NCI-H774 (cell line): ENCODE data around the gene DUSP22.

Experiments
- DNase-seq: peaks from one replicate; lab custom pipeline; 2025; lab: John Stamatoyannopoulos, UW

Gene DUSP22

DNA sequence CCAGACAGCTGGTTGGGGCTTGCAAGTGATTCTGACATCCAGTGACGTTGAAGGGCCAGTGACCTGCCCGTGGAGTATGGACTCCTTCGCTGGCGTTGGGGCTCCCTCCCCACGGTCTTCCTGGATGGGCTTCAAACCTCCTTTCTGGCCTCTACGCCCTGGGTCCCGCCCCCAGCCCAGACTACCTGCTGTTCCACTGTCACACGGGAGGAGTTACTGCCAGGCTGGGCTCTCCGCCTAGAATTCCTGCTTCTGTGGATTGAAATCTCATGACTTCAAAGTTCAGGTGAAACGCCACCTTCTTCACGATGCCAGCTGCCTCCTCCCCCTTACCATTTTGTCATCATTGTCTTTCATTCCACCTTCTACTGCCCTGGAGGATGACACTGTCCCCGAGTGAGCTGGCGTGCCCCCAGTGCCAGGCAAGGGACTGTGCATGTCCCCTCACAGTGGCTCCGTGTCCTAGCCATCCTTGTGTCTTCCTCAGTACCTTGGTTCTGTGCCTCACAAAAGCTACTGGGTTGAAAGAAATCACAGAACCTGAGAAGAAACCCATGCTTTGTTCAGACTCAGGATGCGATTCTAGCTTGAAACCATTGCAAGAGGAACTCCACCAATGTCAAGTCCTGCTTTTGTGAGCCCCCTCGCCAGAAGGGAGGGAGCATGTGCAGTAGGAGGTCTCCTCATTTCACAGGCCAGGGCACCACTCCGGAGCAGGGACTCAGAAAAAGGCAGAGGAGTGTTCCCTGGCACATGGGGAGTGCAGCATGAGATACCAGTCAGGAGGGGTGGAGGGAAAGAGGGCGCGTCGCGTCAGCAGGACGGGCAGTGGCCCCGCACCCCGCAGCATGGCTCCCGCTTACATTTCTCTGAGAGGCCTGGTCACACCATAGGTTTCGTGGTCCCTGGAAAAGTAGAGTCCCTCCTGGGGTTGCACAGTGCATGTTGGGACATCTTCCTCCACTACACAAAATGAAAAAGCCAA, 88.2 kb downstream of the DUSP22 start:
- DNase-seq: no peak

DNA sequence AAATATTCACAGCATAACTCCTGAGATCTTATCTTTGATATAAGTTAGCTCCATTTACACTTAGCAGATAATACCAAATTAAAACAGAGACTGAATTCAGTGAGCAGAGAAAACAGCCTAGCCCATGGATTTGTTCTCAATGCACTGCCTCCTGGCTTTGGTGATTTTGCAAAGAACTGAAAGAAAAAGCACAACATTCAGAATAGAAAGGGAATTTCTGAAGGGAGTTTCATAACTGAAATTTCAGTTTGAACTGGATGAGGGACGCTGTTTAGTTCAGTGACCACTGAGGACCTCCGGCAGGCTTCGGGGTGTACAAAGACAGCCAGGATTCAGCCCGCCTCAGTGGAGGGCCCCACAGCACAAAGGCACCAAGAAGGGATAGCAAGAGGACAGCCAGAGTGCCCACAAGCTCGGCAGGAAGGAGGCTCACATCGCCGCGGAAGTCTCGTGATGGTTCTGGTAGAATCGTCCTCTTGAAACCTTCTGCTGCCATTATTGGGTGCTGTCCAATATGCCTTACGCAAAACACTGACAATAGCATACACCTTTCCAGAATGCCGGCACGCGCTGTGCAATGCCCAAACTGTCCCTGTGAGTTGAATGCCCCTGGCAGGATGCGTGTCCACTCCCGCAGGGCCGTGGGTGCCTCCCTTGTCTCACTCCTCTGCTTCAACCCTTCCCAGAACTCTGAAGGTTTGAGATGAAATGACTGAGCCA, 89.6 kb downstream of the DUSP22 start:
- no peak for DNase-seq

DNA sequence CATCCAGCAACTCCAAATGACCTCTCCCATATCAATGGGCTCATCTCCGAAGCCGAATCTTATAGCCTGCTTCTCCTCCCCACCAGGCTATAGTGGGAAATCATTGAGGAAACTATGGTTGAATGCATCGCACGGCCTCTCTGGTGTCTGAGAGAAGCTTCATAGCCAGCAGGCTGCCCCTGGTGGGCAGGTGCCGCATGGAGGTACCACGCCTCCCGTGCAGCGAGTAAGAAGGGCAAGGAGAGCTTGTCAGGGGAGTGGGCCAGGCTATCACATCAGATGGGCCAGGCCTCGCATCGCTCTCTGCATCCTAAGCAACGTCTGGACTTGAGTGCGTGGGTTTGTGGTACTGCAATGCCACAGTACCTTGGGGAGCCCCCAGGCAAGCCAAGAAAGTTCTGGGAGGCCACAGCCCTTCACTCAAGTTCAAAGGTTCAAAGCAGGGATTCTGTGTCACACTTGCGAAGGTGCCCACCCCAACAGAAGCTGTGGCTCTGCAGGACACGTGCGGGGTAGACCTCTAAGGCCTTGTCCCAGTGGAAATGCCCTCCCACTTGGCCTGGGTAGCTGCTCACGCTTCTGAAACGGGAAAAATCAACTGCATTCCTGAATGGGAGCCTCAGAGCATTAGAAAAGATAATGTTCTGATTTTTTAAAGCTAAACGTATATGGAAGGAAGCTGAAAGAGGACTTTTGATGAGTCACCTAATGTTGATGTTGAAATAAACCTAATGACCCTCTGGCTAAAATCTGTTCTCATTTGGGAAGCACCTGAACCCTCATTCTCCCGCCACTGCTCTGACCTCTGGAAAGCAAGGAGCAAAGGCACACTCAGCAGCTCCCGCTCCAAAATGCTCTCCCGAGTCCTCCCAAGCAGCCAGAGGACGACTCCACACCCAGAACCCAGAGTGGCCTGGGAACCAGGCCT, 90.9 kb downstream of the DUSP22 start:
- DNase-seq: no peak

DNA sequence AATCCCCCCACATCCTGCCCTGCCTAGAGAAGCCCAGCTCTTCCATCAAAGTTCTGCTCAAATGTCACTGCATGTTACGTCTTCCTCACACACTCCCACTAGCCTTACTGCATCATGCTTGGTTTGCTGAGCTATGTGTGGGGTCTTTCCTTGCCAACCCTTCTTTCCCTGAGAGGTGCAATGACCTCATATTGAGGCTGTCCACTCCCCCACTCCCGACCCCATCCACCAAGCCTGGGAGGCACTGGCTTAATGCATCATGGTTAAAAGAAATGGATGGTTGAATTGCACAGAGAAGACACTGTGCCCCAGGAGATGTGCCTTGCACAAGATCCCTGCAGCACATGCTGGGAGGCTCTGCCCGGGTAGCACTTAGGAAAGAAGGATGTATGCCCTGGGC, 91.6 kb downstream of the DUSP22 start:
- DNase-seq: no peak

DNA sequence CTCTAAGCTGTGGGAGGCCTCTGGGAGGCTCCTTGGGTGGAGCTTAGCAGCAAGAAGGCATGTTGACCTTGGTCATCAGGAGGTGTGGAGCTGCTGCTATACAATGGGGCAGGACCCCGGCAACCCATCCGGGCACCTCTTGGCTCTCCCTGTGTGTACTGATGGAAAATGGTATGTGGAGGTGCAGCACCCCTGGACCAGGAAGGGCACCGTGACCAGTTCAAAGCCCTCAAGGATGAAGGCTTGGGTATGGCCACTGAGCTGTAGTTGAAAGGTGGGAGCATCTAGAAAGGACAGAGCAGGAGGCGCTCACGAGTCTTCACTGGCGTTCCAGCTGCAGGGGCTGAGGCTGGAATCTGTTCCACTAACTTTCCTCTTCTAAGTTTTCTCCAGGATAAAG, 92.6 kb downstream of the DUSP22 start:
- DNase-seq: no peak

DNA sequence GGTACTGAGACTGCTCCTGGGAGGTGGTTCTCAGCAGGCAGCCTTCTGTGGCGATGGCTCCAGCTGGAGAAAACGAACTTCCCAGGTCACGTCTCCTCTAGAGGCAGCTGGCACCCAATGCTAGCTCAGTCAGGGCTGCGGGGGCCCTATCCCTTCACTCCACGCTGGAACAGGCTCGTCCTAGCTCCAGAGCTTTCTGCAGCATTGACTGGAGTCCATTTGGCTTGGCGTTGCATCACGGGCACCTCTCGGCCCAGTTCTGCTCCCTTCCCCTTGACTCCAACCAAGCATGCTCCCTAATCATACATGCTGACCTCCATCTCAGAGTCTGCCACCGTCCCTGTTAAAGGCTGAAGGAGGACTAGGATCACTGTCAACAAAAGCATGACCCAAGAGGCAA, 93.3 kb downstream of the DUSP22 start:
- DNase-seq: no peak

DNA sequence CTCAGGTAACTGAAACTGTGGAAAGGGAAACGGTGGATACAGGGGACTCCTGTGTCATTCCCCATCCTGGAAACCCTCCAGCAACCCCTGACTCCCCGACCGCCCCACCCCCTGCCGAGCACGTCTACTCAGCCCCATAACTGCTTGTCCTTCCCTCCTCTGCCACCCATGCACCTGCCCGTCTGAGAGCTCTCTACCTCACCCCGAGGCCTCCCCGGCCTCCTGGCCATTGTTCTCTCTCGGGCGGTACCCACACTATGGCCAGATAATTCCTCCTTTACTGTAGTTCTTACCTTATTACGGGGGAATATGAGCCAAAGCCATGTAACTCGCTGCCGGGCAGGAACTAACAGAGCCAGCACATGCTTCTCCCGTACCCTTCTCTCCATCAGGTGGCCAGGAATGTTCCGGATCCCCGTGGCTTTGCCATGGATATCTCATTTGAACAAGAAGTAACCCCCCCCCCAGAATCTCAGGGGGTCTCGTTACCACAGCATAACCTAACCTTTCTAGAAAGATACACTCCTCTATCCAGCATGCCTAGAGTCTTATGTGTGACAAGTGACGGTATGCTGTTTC, 94.5 kb downstream of the DUSP22 start:
- no peak for DNase-seq

DNA sequence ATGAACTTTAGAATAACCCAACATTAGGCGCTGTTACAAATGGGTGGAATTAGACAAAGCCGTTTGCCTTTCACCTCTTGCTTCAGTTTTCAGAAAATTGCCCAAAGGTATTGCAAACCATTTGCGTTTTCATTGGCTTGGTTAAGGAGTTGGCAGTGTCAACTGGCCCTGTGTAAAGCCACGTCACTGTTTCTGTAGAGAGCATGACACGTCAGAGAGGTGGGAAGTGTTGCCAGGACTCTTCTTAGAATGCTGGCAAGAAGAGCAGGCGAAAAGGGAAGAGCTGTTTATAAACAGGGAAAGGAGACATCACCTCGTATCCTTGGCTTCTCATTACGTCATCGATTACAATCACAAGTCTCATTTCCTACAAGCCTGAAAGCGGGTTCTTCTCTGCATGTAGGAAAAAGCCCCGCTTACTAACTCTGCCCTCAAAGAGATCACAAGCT, 95.0 kb downstream of the DUSP22 start:
- DNase-seq: no peak

DNA sequence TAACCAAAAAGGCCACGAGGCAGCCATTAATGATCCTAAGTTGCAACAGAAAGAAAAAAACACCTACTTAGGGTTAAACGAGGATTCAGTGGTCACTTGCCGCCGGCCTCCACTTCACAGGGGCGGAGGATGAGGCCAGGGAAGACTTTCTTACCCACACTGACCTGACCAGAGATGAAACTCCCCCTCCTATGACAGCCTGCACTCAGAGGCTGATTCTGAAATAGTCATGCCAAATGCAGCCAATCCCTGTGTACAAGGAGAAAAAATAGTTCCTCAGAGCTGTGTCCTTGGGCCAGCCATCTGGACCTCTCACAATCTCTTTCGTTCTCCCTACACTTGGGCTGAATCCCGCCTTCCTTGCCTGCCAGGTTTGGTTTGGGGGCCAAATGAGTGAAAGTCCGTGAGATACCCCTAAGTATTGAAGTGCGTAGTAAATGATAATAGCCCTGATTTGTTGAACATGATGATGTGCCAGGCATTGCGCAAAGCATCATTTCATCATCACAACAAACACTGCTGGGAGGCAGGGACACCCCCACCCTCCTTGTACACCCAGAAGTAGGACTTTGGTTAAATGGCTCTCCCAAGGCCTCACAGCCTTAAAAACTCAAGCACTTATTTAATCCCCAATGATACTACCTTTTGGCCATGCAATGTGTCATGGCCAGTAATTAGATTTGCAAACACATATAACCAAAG, 96.1 kb downstream of the DUSP22 start:
- DNase-seq: no peak

DNA sequence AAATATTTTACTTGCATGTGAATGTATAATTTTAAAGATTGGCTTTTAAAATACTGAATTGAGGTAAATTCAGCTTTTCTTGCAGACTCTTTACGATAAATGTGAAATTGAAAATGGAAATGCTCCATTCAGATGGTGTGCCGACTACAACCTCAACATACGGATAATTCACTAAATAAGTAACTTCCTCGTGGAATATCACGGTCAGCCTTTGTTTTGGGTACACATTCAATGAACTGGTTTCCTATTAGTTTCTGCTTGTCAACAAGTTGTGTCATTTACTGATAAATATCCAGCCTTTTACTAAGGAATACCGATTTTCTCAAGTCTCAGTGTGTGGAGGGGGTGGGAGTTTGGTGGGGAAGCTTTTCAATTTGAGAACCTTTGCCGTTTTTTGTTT, 96.9 kb downstream of the DUSP22 start:
- no peak for DNase-seq

DNA sequence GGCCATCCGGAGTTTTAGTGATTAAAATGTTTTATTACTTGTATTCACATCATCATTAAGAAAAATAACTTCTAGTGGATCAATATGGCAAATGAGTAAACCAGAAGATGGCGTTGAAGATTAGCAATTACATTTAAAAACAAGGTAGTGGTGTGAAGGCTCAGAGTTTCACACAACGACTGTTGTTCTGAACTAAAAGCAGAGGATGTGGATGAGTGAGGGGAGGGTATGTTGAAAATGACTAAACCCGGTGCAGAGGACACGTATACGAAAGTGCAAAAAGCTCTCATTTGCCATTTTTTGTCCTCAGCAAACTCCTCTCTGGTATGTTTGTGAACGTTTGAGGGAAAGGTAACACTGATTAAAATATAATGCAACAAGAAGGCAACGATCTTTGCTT, 97.3 kb downstream of the DUSP22 start:
- DNase-seq: no peak

DNA sequence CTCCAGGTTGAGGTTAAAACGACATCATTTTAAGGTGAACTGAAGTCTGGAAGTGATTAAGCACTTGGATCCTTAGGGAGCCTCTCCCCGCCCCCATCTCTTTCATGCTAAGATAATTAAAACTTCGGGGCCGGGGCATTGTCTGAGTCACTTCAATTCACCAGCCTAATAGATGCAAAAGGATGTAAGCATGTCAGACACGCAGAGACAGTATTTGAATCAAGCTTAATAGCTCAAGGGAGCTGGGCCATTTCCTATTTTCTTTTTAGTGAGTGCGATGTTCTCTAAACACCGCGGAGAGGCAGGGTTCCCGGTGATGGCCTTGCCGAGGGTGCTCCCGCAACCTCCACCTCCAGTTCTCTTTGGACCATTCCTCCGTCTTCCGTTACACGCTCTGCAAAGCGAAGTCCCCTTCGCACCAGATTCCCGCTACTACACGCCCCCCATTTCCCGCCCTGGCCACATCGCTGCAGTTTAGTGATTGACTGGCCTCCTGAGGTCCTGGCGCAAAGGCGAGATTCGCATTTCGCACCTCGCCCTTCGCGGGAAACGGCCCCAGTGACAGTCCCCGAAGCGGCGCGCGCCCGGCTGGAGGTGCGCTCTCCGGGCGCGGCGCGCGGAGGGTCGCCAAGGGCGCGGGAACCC, 98.7 kb downstream of the DUSP22 start:
- DNase-seq: no peak

DNA sequence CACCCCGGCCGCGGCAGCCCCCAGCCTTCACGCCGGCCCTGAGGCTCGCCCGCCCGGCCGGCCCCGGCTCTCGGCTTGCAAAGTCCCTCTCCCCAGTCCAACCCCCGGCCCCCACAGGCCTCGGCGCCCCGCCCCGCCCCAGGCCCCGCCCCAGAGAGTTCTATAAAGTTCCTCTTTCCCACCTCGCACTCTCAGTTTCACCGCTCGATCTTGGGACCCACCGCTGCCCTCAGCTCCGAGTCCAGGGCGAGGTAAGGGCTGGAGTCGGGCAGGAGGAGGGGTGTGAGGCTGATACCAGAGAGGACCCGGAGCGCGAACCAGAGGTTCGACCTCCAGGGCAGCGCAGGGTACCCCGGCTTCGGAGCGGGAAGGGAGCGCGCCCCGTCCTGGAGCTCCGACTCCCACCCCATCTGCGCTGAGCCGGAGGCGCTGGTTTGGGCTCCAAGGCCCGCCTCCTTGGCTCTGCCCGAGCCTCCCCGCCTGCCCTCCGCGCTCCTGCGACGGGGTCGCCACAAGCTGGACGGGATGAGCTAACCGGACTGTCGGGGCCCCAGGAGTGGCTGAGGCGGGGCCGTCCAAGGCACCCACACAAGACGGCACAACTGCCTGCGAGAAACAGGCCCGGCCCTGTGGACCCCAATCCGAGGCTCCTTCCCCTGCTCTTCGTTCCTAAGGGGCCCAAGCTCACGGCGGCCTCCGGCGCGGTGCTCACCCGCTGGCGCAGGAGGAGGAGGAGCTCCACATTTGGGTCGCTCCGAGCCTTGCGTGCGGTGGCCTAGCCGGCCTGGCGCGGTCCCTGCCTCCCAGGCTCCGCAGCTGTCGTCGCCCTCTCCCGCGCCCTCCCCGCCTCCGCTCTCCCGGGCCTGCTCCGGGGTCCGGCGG, 99.5 kb downstream of the DUSP22 start, which contains the start of gene IRF4:
Gene IRF4 (plus strand): TSS at position 194 of the 882 bp plus-strand sequence. CDS start 1,401 bp downstream, outside the sequence.
- no peak for DNase-seq

DNA sequence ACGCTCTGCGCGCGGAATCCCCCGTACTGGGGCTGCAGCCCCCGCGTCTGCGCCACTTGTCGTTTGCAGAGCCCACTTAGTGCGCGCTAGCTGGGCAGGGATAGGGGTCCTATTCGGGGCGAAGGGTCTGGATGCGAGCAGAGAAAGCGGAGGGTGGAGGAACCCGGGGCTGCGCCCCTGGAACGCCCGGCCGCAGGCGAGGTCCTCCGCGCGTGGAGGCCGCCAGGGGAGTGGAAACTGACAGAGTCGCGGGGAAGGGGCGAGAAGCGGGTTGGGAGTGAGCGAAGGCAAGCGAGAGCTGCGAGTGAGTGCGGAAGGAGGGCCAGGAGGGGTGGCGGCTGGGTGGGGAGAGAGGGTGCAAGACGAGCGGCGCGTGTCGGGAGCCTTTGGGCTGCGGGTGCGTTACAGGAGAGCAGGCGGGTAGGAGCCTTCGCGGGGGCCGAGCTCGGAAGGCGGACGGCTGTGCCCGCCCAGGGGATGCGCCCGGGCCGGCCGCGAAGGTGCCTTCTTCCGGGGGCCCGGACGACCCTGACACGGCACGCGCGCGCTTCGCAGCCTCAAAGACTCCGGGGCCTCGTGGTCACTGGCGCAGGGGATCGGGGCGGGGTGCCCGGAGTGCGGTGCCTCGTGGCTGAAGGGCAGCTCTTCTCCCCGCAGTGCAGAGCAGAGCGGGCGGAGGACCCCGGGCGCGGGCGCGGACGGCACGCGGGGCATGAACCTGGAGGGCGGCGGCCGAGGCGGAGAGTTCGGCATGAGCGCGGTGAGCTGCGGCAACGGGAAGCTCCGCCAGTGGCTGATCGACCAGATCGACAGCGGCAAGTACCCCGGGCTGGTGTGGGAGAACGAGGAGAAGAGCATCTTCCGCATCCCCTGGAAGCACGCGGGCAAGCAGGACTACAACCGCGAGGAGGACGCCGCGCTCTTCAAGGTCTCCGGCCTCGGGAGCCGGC, 100.4 kb downstream of the DUSP22 start:
- no peak for DNase-seq

DNA sequence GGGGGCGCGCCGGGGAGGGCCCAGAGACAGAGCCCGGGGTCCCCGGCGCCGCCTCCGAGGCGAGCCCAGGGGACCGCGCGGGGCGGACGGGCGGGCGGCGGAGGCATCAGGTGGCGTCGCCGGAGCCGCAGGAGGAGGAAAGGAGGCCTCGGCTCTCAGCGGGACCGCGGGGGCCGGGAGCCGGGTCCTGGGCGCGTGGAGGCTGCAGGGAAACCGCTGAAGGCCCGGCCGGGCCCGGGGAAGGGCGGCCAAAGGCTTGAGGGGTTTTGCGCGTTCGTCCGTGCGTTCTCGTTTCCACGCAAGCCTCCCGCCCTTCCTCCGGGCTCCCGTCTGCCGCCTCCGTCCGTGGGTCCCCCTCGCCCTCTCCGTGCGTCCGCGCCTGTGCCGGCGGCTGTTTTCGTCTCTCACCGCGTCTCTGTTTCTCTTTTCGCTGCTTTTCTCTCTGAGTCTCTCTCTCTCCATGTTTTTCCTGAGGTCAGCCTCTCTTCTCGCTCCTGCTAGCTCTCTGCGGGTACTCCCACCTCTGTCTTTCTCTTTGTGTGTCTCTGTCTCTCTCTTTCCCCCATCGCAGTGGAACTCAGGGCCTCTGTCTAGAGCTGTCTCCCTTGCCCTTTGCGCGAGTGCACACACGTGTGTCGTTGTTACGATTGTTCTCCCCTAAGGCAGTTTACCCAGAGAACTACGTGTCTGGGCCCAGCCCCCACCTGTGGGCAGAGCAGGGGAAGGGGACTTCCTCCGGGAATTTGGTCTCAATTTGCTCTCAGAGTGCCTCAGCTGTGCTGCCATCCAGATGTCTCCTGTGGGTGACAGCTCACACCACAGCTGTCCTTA, 101.3 kb downstream of the DUSP22 start:
- DNase-seq: no peak

DNA sequence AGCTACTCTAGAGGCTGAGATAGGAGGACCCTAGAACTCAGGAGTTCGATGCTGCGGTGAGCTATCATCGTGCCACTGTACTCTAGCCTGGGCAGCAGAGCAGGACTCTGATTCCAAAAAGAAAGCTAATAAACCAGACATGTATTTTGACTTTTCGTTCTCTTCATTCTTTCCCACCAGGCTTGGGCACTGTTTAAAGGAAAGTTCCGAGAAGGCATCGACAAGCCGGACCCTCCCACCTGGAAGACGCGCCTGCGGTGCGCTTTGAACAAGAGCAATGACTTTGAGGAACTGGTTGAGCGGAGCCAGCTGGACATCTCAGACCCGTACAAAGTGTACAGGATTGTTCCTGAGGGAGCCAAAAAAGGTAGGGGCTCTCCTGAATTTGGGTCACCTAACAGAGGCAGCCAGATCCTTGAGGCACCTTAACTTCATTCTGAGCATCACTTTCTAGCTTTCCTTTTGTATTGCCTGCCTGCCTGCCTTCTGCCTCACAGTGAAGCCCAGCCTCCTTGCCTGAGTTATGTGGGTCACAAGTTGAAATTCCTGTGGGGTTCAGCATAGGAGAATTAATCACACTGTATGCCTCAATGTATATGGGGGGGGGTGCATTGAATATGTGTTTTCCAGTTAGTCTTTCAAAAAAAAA, 102.5 kb downstream of the DUSP22 start:
- no peak for DNase-seq
